ENCODE measurements around the gene ODF2.

The ODF2 gene

DNA sequence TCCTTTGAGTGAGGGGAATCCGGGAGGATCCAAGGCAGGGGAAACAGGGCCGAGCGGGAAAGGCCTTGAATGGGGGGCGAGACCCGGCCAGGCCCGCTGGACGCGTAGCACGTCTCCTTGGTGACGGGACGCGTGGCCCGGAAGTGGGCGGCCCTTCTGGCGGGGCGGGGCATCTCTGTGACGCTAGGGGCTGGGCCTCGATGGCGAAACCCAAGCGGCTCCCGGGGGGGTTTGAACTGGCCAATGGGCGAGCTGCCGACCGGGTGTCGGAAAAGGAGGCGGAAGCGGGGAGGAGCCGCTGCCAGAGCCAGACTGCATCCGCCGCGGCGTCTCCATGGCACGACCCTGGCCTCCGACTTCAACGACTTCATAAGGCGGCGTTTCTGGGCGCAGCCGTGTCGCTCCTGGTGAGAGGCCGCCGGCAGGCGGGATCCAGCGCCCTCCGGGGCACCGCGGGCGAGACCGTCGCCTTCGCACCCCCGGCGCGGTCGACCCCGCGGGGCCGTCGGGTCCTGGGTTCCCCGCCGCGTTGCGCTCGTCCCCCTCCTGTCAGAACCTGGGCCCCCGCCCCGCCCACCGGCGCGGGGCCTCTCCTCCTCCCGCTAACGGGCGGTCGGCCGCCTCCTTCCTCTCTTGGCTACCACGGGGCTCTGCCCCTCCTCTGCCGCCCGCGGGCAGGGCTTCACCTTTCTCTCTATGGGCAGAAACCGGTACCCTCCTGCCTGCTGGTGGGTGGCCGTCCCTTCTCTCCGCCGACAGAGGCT is at the start of gene ODF2:
Gene ODF2 (plus strand): TSS at position 158 of the 764 bp plus-strand sequence. CDS start 86 bp downstream, at position 244.
- H3K4me3 ChIP-seq (ENCODE audit: low read depth, low read length), result peak within 1 kb of the TSS; percentile 99
- no peak for TF ChIP-seq CTCF (IDR thresholded peaks at IDR 0.05; ENCODE audit: insufficient read depth, low read depth, low read length, missing control alignments)
- peak; percentile 97 for DNase-seq (ENCODE audit: low read depth)

DNA sequence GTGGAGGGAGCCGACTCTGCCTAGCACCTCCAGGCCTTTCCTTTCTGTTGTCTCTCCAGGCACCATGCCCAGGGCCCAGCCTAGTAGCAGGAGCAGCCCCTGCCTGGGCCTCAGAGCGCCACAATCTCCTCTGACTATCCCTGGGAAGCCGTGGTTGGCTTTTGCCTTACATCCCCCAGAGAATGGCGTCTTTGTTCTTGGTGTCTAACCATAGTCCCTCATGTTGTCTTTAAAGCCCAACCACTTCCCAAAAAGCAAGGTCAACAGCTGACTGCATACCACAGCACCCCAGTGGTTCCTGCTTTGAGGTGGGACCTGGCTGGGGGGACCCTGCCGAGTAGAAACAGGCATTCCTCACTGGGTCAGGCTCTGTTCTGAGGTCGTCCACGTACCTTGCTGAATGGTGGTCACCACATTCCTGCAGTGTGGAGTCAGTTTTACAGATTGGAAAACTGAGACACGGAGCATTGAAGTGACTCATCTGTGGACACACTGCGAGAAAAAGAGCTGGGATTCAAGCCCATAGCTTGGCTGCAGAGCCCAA is 48.9 kb upstream of the ODF2 start:
- DNase-seq (ENCODE audit: low read depth), result no peak
- no peak overlapping the region for H3K4me3 ChIP-seq (ENCODE audit: low read depth, low read length)
- TF ChIP-seq CTCF (IDR thresholded peaks at IDR 0.05; ENCODE audit: insufficient read depth, low read depth, low read length, missing control alignments), result no peak

DNA sequence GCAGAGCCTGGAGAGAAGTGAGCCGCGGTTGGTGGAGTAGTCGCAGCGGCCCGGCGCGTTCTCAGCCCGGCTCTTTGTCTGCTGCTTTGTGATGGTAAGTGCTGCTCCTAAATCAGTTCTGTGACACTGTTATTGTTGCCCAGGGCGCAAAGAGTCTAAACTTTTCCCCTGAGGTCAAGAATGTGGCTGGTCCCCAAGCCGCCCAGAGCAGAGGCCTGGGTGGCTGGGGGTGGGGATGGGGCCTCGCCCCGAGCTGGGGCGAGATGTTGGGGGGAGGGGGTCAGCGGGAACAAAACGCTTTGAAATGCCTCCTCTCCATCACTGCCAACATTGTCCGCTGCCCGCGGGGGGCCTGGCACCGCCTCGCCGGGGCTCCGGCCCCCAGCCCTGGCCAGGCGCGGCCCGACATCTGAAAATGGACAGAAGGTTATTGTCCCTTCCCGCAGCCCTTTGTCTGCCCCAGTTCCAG is 46.8 kb upstream of the ODF2 start:
- DNase-seq (ENCODE audit: low read depth), result no peak
- H3K4me3 ChIP-seq (ENCODE audit: low read depth, low read length), result no peak overlapping the region
- TF ChIP-seq CTCF (IDR thresholded peaks at IDR 0.05; ENCODE audit: insufficient read depth, low read depth, low read length, missing control alignments), result no peak

GRCh38 chr9:128409450-128409849 is 46.4 kb upstream of the ODF2 start:
- H3K4me3 ChIP-seq (ENCODE audit: low read depth, low read length), result no peak overlapping the region
- DNase-seq (ENCODE audit: low read depth), result no peak
- TF ChIP-seq CTCF (IDR thresholded peaks at IDR 0.05; ENCODE audit: insufficient read depth, low read depth, low read length, missing control alignments), result no peak

GRCh38 chr9:128409978-128410377 is 45.8 kb upstream of the ODF2 start:
- H3K4me3 ChIP-seq (ENCODE audit: low read depth, low read length), result no peak overlapping the region
- TF ChIP-seq CTCF (IDR thresholded peaks at IDR 0.05; ENCODE audit: insufficient read depth, low read depth, low read length, missing control alignments), result no peak
- no peak for DNase-seq (ENCODE audit: low read depth)

- TF ChIP-seq CTCF (IDR thresholded peaks at IDR 0.05; ENCODE audit: insufficient read depth, low read depth, low read length, missing control alignments), result no peak
- H3K4me3 ChIP-seq (ENCODE audit: low read depth, low read length), result no peak overlapping the region
- DNase-seq (ENCODE audit: low read depth), result no peak
Observed at GRCh38 chr9:128411364-128412119, 44.3 kb upstream of the ODF2 start.
